Activated CD4-positive, alpha-beta T cell treated with anti-CD3 and anti-CD28 coated beads for 36 hours (primary cell): ENCODE results near the gene ZNF440. TPM values are rescaled to one million over a fixed set of nuclear protein-coding genes. Genes with fewer than 3 reads are reported as not detected.
"Not testable (repeated sequence)": the region's sequence is repeated elsewhere in the genome, so short reads cannot be mapped to it uniquely, and the experiment has no call there.

Experiments
- ATAC-seq: fragments of 200-7000 bp; cut with Tn5 transposase; one replicate; pipeline ENCODE4 v1.10.0; 2021; ENCODE audit warnings: mild to moderate bottlenecking, moderate library complexity
- CTCF ChIA-PET: fragments of 350-600 bp; sonication (Branson Sonifier 250); formaldehyde crosslinking; loops from one replicate; lab custom pipeline; 2021; ENCODE audit warnings: antibody characterized with exemption; lab: Charles Lee
- POLR2A ChIA-PET: fragments of 350-600 bp; sonication (Branson Sonifier 250); formaldehyde crosslinking; loops from one replicate; lab custom pipeline; 2021; ENCODE audit warnings: antibody characterized with exemption, inconsistent platforms; lab: Charles Lee
- DNase-seq: peaks from one replicate; pipeline ENCODE4 v3.0.0-alpha.2; 2020
- H3K27ac Mint-ChIP-seq: one replicate; pipeline ENCODE4 v1.8.0; 2021; ENCODE audit warnings: mixed read lengths
- H3K27me3 Mint-ChIP-seq: one replicate; pipeline ENCODE4 v1.8.0; 2021; ENCODE audit warnings: mixed read lengths
- H3K36me3 Mint-ChIP-seq: one replicate; pipeline ENCODE4 v1.8.0; 2021; ENCODE audit warnings: low read depth, mixed read lengths
- H3K4me1 Mint-ChIP-seq: one replicate; pipeline ENCODE4 v1.8.0; 2021; ENCODE audit warnings: mixed read lengths
- H3K4me3 Mint-ChIP-seq: one replicate; pipeline ENCODE4 v1.8.0; 2021; ENCODE audit warnings: mild to moderate bottlenecking, moderate library complexity, mixed read lengths
- H3K9me3 Mint-ChIP-seq: one replicate; pipeline ENCODE4 v1.8.0; 2021; ENCODE audit warnings: low read depth, mixed read lengths
- intact Hi-C, 2 experiments: fragments of 100-400 bp; cut with DNase I in 1 of 2; cut with micrococcal nuclease in 1 of 2; formaldehyde crosslinking; loops; one replicate each; pipeline versions ENCODE4 v1.14.2 to v1.15.1; 2022 to 2024; cut with DNase I, micrococcal nuclease
- total RNA-seq, 2 experiments: library from RNA; stranded (reverse); gene quantifications; one replicate each; pipeline ENCODE4 v1.2.3, GENCODE V29; 2021

The ZNF440 gene
- total RNA-seq, 2 experiments from 2014 or later, result 7.0 to 7.7 TPM

DNA sequence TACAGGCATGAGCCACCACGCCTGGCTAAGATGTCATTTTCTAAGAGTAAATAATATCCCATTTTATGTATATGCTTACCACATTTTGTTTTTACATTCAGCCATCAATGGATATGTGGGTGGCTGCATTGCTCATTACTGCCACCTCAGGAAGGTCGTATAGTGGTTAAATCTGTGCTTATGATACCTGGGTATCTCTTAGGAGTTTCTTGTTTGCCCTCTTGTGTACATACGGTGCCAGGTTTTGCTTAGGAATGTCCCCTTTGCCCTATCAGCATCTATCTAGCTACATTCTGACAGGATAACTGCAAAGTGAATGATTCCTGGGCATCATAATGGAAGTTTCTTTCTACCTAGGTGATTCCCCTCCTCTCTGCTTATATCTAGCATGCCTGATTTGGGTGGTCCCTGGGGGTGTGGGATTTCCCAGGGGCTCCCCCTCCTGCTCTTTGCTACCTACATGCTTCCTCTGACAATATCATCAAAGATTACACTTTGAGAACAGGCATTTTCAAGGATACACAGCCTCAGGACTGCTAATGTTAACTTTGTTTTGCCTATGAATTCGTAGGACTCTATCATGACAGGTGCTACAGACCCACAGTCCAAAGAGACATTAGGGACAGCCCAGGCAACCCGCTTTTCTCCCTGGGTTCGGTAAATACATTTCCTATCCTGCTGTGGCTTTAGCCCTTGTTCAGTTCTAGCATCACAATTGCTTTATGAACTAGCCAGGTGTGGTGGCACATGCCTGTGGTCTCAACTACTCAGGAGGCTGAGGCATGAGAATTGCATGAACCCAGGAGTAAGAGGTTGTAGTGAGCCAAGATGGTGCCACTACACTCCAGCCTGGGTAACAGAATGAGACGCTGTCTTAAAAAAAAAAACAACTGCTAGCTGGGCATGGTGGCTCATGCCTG, 15.1 kb downstream of the ZNF440 start:
- H3K27me3 Mint-ChIP-seq, H3K27ac Mint-ChIP-seq, ATAC-seq, H3K4me1 Mint-ChIP-seq, POLR2A ChIA-PET, DNase-seq, H3K4me3 Mint-ChIP-seq: not testable (repeated sequence)
- Mint-ChIP-seq H3K36me3 (peaks cover 83% of the 10 kb centered on the region), H3K9me3 (peaks cover 47% of the 10 kb centered on the region)
- CTCF ChIA-PET, result interaction anchor here (0.6 kb wide), 1 partner anchor 31 kb away, joined by 3 read pairs; the partner anchor contains the start of gene ZNF491
- intact Hi-C loops, result loop anchor here in 1 of 2 experiments (5.0 kb wide), 1 partner anchor 47 kb away; no protein-coding TSS in a partner anchor

DNA sequence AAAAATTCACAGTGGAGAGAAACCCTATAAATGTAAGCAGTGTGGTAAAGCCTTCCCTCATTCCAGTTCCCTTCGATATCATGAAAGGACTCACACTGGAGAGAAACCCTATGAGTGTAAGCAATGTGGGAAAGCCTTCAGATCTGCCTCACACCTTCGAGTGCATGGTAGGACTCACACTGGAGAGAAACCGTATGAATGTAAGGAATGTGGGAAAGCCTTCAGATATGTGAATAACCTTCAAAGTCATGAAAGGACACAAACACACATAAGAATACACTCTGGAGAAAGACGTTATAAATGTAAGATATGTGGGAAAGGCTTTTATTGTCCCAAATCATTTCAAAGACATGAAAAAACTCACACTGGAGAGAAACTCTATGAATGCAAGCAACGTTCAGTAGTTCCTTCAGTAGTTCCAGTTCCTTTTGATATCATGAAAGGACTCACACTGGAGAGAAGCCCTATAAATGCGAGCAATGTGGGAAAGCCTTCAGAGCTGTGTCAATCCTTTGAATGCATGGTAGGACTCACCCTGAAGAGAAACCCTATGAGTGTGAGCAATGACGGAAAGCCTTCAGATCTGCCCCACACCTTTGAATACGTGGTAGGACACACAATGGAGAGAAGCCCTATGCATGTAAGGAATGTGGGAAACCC, 18.3 kb downstream of the ZNF440 start:
- ChIA-PET POLR2A (no interaction called here), CTCF (interaction anchor here (0.8 kb wide), 1 partner anchor 27 kb away, joined by 3 read pairs; no protein-coding TSS in a partner anchor)
- H3K36me3 Mint-ChIP-seq, result peaks cover 67% of the 10 kb centered on the region
- H3K4me3 Mint-ChIP-seq, result no peak overlapping the region
- DNase-seq (no peak), ATAC-seq (no peak)
- H3K27me3 Mint-ChIP-seq, result no peaks in the 10 kb centered on the region
- H3K27ac Mint-ChIP-seq, result no peak overlapping the region
- intact Hi-C loops, result no loop called here
- H3K9me3 Mint-ChIP-seq, result peaks cover 50% of the 10 kb centered on the region
- no peaks in the 10 kb centered on the region for H3K4me1 Mint-ChIP-seq

DNA sequence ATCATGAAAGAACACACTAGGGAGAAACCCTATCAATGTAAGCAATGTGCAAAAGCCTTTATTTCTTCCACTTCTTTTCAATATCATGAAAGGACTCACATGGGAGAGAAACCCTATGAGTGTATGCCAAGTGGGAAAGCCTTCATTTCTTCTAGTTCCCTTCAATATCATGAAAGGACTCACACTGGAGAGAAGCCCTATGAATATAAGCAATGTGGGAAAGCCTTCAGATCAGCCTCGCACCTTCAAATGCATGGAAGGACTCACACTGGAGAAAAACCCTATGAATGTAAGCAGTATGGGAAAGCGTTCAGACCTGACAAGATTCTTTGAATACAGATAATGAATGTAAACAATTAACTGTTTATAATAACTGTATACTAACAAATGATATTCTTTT, 19.5 kb downstream of the ZNF440 start:
- H3K4me3 Mint-ChIP-seq, result no peak overlapping the region
- CTCF ChIA-PET, result interaction anchor here (0.7 kb wide), 1 partner anchor 334 kb away, joined by 3 read pairs; no protein-coding TSS in a partner anchor
- DNase-seq (no peak), ATAC-seq (no peak)
- no peak overlapping the region for H3K27ac Mint-ChIP-seq
- H3K9me3 Mint-ChIP-seq, result peaks cover 49% of the 10 kb centered on the region
- no peaks in the 10 kb centered on the region for H3K27me3 Mint-ChIP-seq
- no peaks in the 10 kb centered on the region for H3K4me1 Mint-ChIP-seq
- intact Hi-C loops, result no loop called here
- peaks cover 55% of the 10 kb centered on the region for H3K36me3 Mint-ChIP-seq
- POLR2A ChIA-PET, result no interaction called here

DNA sequence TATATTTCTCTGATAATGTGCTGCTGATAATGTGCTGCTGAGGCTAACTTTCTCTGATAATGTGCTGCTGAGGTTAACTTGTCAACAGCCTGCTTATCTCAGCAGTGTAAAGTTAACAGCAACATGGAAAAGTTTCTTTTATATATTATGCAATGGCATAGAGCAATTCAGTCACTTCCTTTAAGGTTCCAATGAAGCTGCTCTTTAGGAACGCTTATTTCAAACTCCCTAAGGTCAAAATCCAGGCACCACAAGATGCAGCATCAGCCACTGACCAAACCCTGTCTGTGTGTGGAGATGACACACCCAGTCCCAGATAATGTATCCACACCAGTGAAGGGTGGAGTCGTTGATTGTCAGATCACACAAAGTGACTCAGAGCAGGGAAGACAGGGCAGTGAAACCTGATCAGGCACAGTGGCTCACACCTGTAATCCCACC, 21.6 kb downstream of the ZNF440 start:
- H3K27me3 Mint-ChIP-seq, CTCF ChIA-PET, DNase-seq, H3K4me3 Mint-ChIP-seq, H3K4me1 Mint-ChIP-seq, ATAC-seq, POLR2A ChIA-PET, H3K27ac Mint-ChIP-seq, intact Hi-C loops: not testable (repeated sequence)
- Mint-ChIP-seq H3K9me3 (peaks cover 37% of the 10 kb centered on the region), H3K36me3 (peaks cover 36% of the 10 kb centered on the region)

DNA sequence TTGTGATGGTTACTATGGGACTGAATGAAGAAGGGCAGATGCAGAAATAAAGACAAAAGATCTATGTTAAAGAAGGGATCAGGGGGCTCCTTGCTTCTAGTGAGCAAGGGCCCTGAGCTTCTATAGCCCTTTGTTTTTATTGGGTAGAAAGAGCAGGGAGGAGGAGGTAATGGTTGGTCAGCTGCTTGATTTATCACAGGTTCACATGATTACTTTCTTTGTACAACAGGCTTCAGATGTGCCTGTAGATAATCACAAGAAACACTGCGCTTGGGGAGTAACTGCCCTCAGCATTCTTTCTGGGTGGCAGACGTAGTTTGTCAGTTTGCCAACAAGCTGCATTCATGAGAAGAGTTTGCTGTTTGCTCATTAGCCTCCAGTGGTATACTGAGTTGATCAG, 29.6 kb downstream of the ZNF440 start:
- DNase-seq, result no peak
- H3K4me3 Mint-ChIP-seq, result no peak overlapping the region
- H3K27ac Mint-ChIP-seq, result no peak overlapping the region
- H3K4me1 Mint-ChIP-seq, result peaks cover 12% of the 10 kb centered on the region
- no peaks in the 10 kb centered on the region for H3K36me3 Mint-ChIP-seq
- ATAC-seq, result no peak
- no peaks in the 10 kb centered on the region for H3K27me3 Mint-ChIP-seq
- CTCF ChIA-PET, result no interaction called here
- peaks cover 8% of the 10 kb centered on the region for H3K9me3 Mint-ChIP-seq
- POLR2A ChIA-PET, result no interaction called here
- intact Hi-C loops, result no loop called here

DNA sequence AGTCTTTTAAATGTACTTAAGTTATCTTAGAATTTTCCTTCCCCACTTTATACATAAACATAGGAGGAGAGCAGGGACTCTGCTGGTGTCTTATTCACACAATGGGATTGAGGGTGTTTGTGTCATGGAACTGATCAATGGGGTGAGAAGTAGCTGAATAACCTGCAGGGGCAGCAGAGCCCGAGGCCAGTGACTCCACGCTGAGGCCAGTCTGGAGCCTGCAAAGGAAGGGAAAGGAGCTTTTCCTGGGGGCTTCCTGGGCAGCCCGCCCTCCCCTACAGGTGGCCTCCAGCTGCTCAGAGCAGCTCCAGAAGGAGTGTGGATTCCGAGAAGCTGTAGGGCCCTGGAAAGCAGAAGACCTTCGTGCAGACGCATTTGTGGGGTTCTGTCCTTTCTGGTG, 33.5 kb downstream of the ZNF440 start:
- DNase-seq, H3K9me3 Mint-ChIP-seq, POLR2A ChIA-PET, H3K27ac Mint-ChIP-seq, H3K4me3 Mint-ChIP-seq, ATAC-seq, H3K27me3 Mint-ChIP-seq: not testable (repeated sequence)
- Mint-ChIP-seq H3K36me3 (peaks cover 21% of the 10 kb centered on the region), H3K4me1 (peaks cover 30% of the 10 kb centered on the region)
- CTCF ChIA-PET, result interaction anchor here (0.6 to 2.1 kb wide), 2 partner anchors 49 to 377 kb away, joined by 4 to 10 read pairs; partner anchors contain the start of gene ZNF491
- intact Hi-C loops, result loop anchor here (1.0 to 5.0 kb wide), 6 partner anchors 33 to 294 kb away; partner anchors contain the start of genes ZNF440 (in 2 of the 2) and ZNF491 (in 1 of the 2)

DNA sequence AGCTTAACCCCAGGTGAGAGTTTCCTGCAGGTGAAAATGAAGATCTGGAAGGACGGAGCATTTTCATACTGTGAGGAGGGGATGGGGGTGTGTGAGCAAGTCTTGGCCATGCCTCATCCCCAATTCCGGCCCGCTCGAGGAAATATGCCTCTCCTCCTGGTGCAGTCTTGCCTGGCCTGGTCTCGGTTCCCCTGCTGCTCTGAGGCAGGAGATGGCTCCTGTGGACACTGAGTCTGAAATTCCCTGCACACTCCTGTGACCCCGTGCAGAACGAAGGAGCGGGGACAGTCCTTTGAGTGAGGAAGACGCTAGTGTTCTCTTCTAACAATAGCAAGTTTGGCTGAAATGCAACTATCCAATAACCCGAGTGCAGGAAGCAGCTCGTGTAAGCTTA, 34.1 kb downstream of the ZNF440 start:
- H3K27me3 Mint-ChIP-seq, result no peaks in the 10 kb centered on the region
- intact Hi-C loops, result loop anchor here (1.0 to 5.0 kb wide), 6 partner anchors 34 to 293 kb away; partner anchors contain the start of genes ZNF440 (in 2 of the 2) and ZNF491 (in 1 of the 2)
- CTCF ChIA-PET, result interaction anchor here (0.6 to 2.1 kb wide), 2 partner anchors 50 to 693 kb away, joined by 4 to 10 read pairs; partner anchors contain the start of gene ZNF491
- ATAC-seq, result no peak
- H3K27ac Mint-ChIP-seq, result peak overlapping the region; percentile 83
- no peak for DNase-seq
- POLR2A ChIA-PET, result no interaction called here
- peaks cover 26% of the 10 kb centered on the region for H3K4me1 Mint-ChIP-seq
- peaks cover 25% of the 10 kb centered on the region for H3K36me3 Mint-ChIP-seq
- H3K9me3 Mint-ChIP-seq, result peaks cover 6% of the 10 kb centered on the region
- H3K4me3 Mint-ChIP-seq, result peak overlapping the region; percentile 80

DNA sequence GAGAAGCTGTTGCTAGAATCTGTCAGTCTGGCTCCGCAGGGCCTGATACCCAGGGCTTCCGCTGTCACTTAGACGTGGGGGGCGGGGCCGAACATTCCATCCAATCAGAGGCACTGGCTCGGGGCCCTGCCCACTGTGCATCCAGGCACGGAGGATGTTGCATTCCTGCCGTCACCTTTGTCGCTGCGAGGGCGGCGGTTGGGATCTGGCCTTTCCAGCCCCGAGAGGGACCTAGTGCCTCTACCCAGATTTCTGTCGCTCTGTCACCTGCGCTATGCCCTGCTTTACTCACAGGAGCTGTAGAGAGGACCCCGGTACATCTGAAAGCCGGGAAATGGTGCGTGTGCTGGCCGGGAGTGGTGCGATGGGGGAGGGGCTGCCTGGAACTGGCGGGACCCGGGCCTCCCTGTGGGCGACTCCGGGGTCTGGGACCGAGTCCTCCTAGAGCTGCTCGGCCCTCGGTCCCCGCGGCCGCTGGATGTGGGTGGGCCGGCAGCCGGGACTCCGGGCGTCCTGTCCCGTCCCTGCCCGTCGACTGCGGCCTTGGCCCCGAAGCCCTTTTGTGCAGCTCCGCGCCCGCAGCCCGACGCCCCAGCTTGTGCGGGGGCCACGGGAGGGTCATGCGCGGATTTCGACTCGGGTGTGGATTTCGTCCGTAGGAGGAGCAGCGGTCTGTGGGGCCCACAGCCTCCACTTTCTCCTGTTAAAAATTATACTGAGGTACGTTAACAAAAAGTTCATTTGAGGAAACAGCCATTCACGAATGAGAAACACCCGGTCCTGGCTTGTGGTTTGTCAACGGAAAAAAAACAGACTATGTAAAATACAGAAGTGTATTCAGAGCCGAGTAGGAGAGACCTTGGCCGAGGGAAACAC, 34.8 kb downstream of the ZNF440 start, which contains the start of gene ZNF439:
ZNF439 (plus strand) TSS at position 133 of the 876 bp plus-strand sequence; CDS start at position 275, 142 bp downstream.
- POLR2A ChIA-PET, result no interaction called here
- intact Hi-C loops, result loop anchor here (1.0 to 5.0 kb wide), 6 partner anchors 35 to 292 kb away; partner anchors contain the start of genes ZNF440 (in 2 of the 2) and ZNF491 (in 1 of the 2)

DNA sequence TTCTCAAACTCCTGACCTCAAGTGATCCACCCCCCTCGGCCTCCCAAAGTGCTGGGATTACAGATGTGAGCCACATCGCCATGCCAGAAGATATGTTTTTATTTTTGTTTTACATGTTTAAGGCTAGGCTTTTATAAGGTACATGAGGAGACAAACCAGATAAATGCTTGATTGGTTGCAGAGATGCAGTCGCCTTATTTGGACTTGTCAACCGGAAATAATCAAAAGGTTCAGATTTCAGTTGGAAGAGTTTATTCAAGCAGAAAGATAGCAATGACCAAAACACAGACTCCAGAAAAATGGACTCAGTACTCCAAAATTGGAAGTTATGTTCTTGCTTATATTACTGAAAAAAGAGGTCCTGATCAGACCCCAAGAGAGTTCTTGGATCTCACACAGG, 36.2 kb downstream of the ZNF440 start:
- POLR2A ChIA-PET, result interaction anchor here (0.6 kb wide), 1 partner anchor 13 kb away, joined by 3 read pairs; no protein-coding TSS in a partner anchor
- H3K4me3 Mint-ChIP-seq, result peak overlapping the region; percentile 80
- CTCF ChIA-PET, result not testable (repeated sequence)

More for the DNA sequence above, 34.8 kb downstream of the ZNF440 start, which contains the start of gene ZNF439:
- Mint-ChIP-seq H3K27ac (peak within 1 kb of the TSS; percentile 85), H3K9me3 (peaks cover 3% of the 10 kb centered on the region), H3K4me1 (peaks cover 23% of the 10 kb centered on the region), H3K4me3 (peak within 1 kb of the TSS; percentile 80), H3K36me3 (peaks cover 30% of the 10 kb centered on the region), H3K27me3 (no peaks in the 10 kb centered on the region)
- peak; percentile 96 for DNase-seq
- peak; percentile 100 for ATAC-seq
- CTCF ChIA-PET, result interaction anchor here (0.6 to 2.1 kb wide), 2 partner anchors 51 to 692 kb away, joined by 4 to 10 read pairs; partner anchors contain the start of gene ZNF491

DNA sequence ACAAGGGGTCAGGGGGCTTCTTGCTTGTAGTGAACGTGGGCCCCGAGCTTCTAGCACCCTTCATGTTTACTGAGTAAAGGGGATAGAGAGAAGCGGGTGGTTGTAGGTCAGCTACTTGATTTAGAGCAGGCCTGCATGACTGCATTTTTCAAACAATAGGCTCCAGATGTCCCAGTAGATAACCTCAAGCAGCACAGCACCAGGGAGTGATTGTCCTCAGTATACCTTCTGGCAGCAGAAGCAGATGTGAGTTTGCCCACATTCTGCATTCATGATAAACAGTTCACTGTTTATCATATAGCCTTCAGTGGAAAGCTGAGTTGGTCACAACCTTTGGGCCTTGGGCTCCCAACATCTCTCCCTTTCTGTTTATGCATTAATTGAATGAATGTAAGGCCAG, 39.3 kb downstream of the ZNF440 start:
- no peak for ATAC-seq
- no peaks in the 10 kb centered on the region for H3K27me3 Mint-ChIP-seq
- no peak overlapping the region for H3K27ac Mint-ChIP-seq
- no peak for DNase-seq
- H3K4me3 Mint-ChIP-seq, result no peak overlapping the region
- H3K4me1 Mint-ChIP-seq, result peaks cover 19% of the 10 kb centered on the region
- H3K36me3 Mint-ChIP-seq, result peaks cover 63% of the 10 kb centered on the region
- ChIA-PET CTCF (no interaction called here), POLR2A (no interaction called here)
- intact Hi-C loops, result no loop called here
- H3K9me3 Mint-ChIP-seq, result peaks cover 37% of the 10 kb centered on the region

More for the DNA sequence above, 36.2 kb downstream of the ZNF440 start:
- H3K9me3 Mint-ChIP-seq, result peaks cover 11% of the 10 kb centered on the region
- ATAC-seq, intact Hi-C loops, DNase-seq, H3K27ac Mint-ChIP-seq, H3K27me3 Mint-ChIP-seq: not testable (repeated sequence)
- peaks cover 39% of the 10 kb centered on the region for H3K36me3 Mint-ChIP-seq
- H3K4me1 Mint-ChIP-seq, result peaks cover 23% of the 10 kb centered on the region
